Airway epithelial cell (primary cell): ENCODE results near the gene EXOSC7. TPM values are rescaled to one million over a fixed set of nuclear protein-coding genes. Genes with fewer than 3 reads are reported as not detected.

Source experiments
- total RNA-seq: library from RNA; depleted of rRNA; stranded (reverse); fragments of >200 nt; gene quantifications from 2 replicates; pipeline ENCODE4 v1.2.3, GENCODE V29; 2015

The EXOSC7 gene
- total RNA-seq: 59.2 and 94.3 TPM in 2 replicates

DNA sequence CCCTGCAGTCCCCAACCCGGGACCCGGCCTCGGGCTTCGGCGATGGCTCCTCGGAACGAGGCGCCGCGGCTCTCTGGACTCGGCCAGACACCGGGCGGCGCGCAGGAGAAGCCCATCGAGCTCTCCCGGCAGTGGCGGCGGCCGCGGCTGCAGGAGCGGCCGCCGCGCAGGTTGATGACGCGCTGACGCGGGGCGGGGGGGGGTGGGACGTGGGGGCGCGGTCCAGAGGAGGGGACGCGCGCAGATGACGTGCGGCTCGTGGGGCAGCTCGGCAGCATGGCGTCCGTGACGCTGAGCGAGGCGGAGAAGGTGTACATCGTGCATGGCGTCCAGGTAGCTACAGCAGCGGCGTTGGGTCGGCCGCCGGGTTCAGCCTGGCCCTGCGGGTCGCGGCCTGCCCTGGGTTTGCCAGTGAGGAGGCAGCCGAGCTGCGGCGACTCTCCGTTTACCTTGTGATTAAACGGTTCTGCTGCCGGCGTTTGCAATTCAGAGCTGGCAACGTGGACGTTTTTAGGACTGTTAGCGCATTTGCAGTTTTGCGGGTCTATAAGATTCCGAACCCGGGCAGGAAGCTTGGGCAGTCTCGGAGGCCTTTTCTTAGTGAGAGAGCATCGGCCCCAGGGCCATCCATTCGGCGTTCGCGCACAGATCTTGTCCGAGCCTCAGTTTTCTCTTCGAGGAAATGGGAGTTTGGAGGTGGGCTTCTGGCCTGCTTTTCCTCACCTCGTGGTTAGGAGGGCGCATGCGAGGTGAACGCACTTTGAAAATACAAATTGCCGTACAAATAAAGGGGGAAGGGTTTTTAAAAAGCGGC lies at the start of gene EXOSC7, which contains the start of gene ZDHHC3:
TSS of gene EXOSC7 (plus strand) at position 243 of the 814 bp plus-strand sequence. CDS start at position 277, 34 bp downstream.
TSS of gene ZDHHC3 (minus strand) at position 173 of the 814 bp plus-strand sequence. CDS start 16,738 bp downstream, outside the sequence.

DNA sequence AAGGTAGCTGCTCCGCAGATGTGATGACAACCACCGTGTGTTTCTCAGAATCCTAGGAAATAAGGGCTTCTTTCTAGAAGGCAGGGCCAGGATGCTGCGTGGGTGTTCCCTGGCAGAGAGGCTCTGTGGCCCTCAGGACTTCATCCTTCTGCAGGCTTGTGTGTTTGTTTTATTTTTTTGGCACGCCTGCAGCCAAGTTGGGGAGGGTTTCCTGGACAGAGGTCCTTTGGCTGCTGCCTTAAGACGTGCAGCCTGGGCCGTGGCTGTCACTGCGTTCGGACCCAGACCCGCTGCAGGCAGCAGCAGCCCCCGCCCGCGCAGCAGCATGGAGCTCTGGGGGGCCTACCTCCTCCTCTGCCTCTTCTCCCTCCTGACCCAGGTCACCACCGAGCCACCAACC lies 50.0 kb downstream of the EXOSC7 start, which contains the start of gene CLEC3B:
TSS of gene CLEC3B (plus strand) at position 266 of the 400 bp plus-strand sequence. CDS start at position 326, 60 bp downstream.

Other genes with a start within 250 kb of the EXOSC7 start
- 1.7 and 2.1 TPM in 2 replicates for gene ZNF501, start 246.6 kb upstream of the EXOSC7 start, total RNA-seq
- 12.5 and 15.7 TPM in 2 replicates for gene KIAA1143, start 214.6 kb upstream of the EXOSC7 start, total RNA-seq
- 4.5 and 6.9 TPM in 2 replicates for gene KIF15, start 214.4 kb upstream of the EXOSC7 start, total RNA-seq
- 19.0 and 26.7 TPM in 2 replicates for gene TMEM42, start 114.3 kb upstream of the EXOSC7 start, total RNA-seq
- gene TGM4, start 101.6 kb upstream of the EXOSC7 start, total RNA-seq: 0.33 and 0.35 TPM in 2 replicates
- gene ZDHHC3, start 70 bp upstream of the EXOSC7 start, total RNA-seq: 63.0 and 93.3 TPM in 2 replicates
- 0.79 TPM in 1 of 2 replicates, not detected in the other for gene CLEC3B, start 50.1 kb downstream of the EXOSC7 start, total RNA-seq
- 37.9 and 62.0 TPM in 2 replicates for gene CDCP1, start 170.1 kb downstream of the EXOSC7 start, total RNA-seq